ENCODE data around the gene SBF2.

SBF2 gene

GRCh38 chr11:9858218-9858617 is 435.8 kb downstream of the SBF2 start:
- Histone ChIP-seq H3F3A (ENCODE audit: control insufficient read depth, insufficient read depth) (no peaks in the 10 kb centered on the region), H3K9me3 (ENCODE audit: control insufficient read depth, insufficient read depth, low read length) (no peaks in the 10 kb centered on the region), H3K79me2 (ENCODE audit: control insufficient read depth, low read length) (no peaks in the 10 kb centered on the region), H4K20me1 (ENCODE audit: control insufficient read depth, insufficient read depth, low read depth, low read length) (no peaks in the 10 kb centered on the region), H3K27me3 (ENCODE audit: control insufficient read depth, low read length) (no peaks in the 10 kb centered on the region), H3K36me3 (ENCODE audit: control insufficient read depth, low read length) (no peaks in the 10 kb centered on the region), H3K27ac (ENCODE audit: low read depth, low read length) (no peak overlapping the region), H3K9me2 (replicated peaks; ENCODE audit: control insufficient read depth, low read length) (no peaks in the 10 kb centered on the region), H3K4me3 (ENCODE audit: low read length) (no peak overlapping the region), H3K4me1 (ENCODE audit: control insufficient read depth, low read length) (no peaks in the 10 kb centered on the region), H3K4me2 (ENCODE audit: low read length) (no peak overlapping the region)
- no peak for TF ChIP-seq EZH2phosphoT487 (IDR thresholded peaks at IDR 0.05; ENCODE audit: borderline replicate concordance, low read length)
- TF ChIP-seq CTCF (IDR thresholded peaks at IDR 0.05; ENCODE audit: low read depth, low read length, poor library complexity, severe bottlenecking), result no peak

- Histone ChIP-seq H3K4me2 (ENCODE audit: low read length) (no peak overlapping the region), H3K4me1 (ENCODE audit: control insufficient read depth, low read length) (no peaks in the 10 kb centered on the region), H3K27ac (ENCODE audit: low read depth, low read length) (no peak overlapping the region), H3K27me3 (ENCODE audit: control insufficient read depth, low read length) (no peaks in the 10 kb centered on the region), H4K20me1 (ENCODE audit: control insufficient read depth, insufficient read depth, low read depth, low read length) (no peaks in the 10 kb centered on the region), H3K9me3 (ENCODE audit: control insufficient read depth, insufficient read depth, low read length) (no peaks in the 10 kb centered on the region), H3F3A (ENCODE audit: control insufficient read depth, insufficient read depth) (no peaks in the 10 kb centered on the region), H3K36me3 (ENCODE audit: control insufficient read depth, low read length) (no peaks in the 10 kb centered on the region), H3K9me2 (replicated peaks; ENCODE audit: control insufficient read depth, low read length) (no peaks in the 10 kb centered on the region), H3K79me2 (ENCODE audit: control insufficient read depth, low read length) (no peaks in the 10 kb centered on the region), H3K4me3 (ENCODE audit: low read length) (no peak overlapping the region)
- TF ChIP-seq CTCF (IDR thresholded peaks at IDR 0.05; ENCODE audit: low read depth, low read length, poor library complexity, severe bottlenecking), result no peak
- no peak for TF ChIP-seq EZH2phosphoT487 (IDR thresholded peaks at IDR 0.05; ENCODE audit: borderline replicate concordance, low read length)
These were observed 438.3 kb downstream of the SBF2 start for GRCh38 chr11:9855579-9856287.

GRCh38 chr11:9853929-9854552 is 440.0 kb downstream of the SBF2 start:
- no peaks in the 10 kb centered on the region for H3K27me3 ChIP-seq (ENCODE audit: control insufficient read depth, low read length)
- no peaks in the 10 kb centered on the region for H3K36me3 ChIP-seq (ENCODE audit: control insufficient read depth, low read length)
- no peak overlapping the region for H3K27ac ChIP-seq (ENCODE audit: low read depth, low read length)
- TF ChIP-seq EZH2phosphoT487 (IDR thresholded peaks at IDR 0.05; ENCODE audit: borderline replicate concordance, low read length) (no peak), CTCF (IDR thresholded peaks at IDR 0.05; ENCODE audit: low read depth, low read length, poor library complexity, severe bottlenecking) (no peak)
- no peaks in the 10 kb centered on the region for H3F3A ChIP-seq (ENCODE audit: control insufficient read depth, insufficient read depth)
- H3K4me1 ChIP-seq (ENCODE audit: control insufficient read depth, low read length), result no peaks in the 10 kb centered on the region
- H3K79me2 ChIP-seq (ENCODE audit: control insufficient read depth, low read length), result no peaks in the 10 kb centered on the region
- H4K20me1 ChIP-seq (ENCODE audit: control insufficient read depth, insufficient read depth, low read depth, low read length), result no peaks in the 10 kb centered on the region
- no peaks in the 10 kb centered on the region for H3K9me3 ChIP-seq (ENCODE audit: control insufficient read depth, insufficient read depth, low read length)
- no peaks in the 10 kb centered on the region for H3K9me2 ChIP-seq (replicated peaks; ENCODE audit: control insufficient read depth, low read length)
- H3K4me3 ChIP-seq (ENCODE audit: low read length), result no peak overlapping the region
- no peak overlapping the region for H3K4me2 ChIP-seq (ENCODE audit: low read length)
